NCI-H1436 (cell line): ENCODE data around the gene C1orf210.

Source experiments
- DNase-seq: peaks from one replicate; lab custom pipeline; 2025; lab: John Stamatoyannopoulos, UW

Gene C1orf210

GRCh38 chr1:43285269-43285990 is at the start of gene C1orf210:
Gene C1orf210 (minus strand): TSS chr1:43285581. CDS start chr1:43283270, 2,311 bp downstream.
- peak; percentile 78 for DNase-seq

- no peak for DNase-seq
Observed at GRCh38 chr1:43334453-43335205, 49.2 kb upstream of the C1orf210 start.

GRCh38 chr1:43331688-43332087 is 46.3 kb upstream of the C1orf210 start:
- DNase-seq = no peak

GRCh38 chr1:43329995-43330751 is 44.8 kb upstream of the C1orf210 start:
- DNase-seq = no peak

- DNase-seq = no peak
Observed at GRCh38 chr1:43327549-43328292, 42.3 kb upstream of the C1orf210 start.

- DNase-seq = no peak
Observed at GRCh38 chr1:43325381-43325780, 40.0 kb upstream of the C1orf210 start.

- no peak for DNase-seq
Observed at GRCh38 chr1:43324810-43325209, 39.4 kb upstream of the C1orf210 start.

GRCh38 chr1:43322506-43322905 is 37.1 kb upstream of the C1orf210 start:
- DNase-seq = no peak

GRCh38 chr1:43321331-43321891 is 36.0 kb upstream of the C1orf210 start:
- DNase-seq = no peak

- DNase-seq = no peak
Observed at GRCh38 chr1:43319766-43320165, 34.4 kb upstream of the C1orf210 start.

GRCh38 chr1:43319288-43319687 is 33.9 kb upstream of the C1orf210 start:
- no peak for DNase-seq

GRCh38 chr1:43318831-43319230 is 33.5 kb upstream of the C1orf210 start:
- no peak for DNase-seq

- no peak for DNase-seq
Observed at GRCh38 chr1:43317817-43318471, 32.6 kb upstream of the C1orf210 start.

- DNase-seq = no peak
Observed at GRCh38 chr1:43316738-43317520, 31.5 kb upstream of the C1orf210 start.

GRCh38 chr1:43315963-43316737 is 30.8 kb upstream of the C1orf210 start:
- DNase-seq = no peak

GRCh38 chr1:43315481-43315880 is 30.1 kb upstream of the C1orf210 start:
- no peak for DNase-seq

GRCh38 chr1:43314233-43314632 is 28.9 kb upstream of the C1orf210 start:
- DNase-seq = no peak

- no peak for DNase-seq
Observed at GRCh38 chr1:43313771-43314170, 28.4 kb upstream of the C1orf210 start.
